ENCODE results near the gene NLRX1.

DNA sequence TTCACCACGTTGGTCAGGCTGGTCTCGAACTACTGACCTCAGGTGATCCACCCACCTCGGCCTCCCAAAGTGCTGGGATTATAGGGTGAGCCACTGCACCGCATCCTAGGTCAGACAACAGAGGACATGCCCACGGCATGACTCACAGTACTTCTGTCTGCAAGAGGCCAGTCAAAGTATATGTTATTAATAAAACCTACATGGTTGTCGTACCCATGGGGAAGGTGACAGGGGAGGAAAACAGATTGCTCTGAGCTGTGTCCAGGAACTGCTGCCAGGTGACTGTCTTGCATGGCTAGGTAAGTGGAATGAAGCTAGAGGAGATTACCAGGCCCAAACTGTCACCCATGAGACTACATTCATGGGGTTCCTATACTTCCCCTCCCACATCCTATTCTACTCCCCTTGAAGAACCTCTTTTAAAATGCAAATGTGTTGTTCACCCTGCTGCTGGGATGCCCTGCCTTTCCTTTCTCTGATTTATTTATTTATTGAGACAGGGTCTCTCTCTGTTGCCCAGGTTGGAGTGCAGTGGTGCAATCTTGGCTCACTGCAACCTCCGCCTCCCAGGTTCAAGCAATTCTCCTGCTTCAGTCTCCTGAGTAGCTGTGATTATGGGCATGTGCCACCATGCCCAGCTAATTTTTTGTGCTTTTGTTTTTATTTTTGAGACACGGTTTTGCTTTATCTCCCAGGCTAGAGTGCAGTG, 2.0 kb upstream of the NLRX1 start:
- TF ChIP-seq EGR1 (IDR thresholded peaks at IDR 0.05; ENCODE audit: low read depth in 2 of 2) (no peak), MAX (IDR thresholded peaks at IDR 0.05) (no peak), SP1 (IDR thresholded peaks at IDR 0.05) (no peak), ATF3 (IDR thresholded peaks at IDR 0.05) (no peak), FOXA1 (IDR thresholded peaks at IDR 0.05) (no peak)
- TF ChIP-seq, protein P1, sequence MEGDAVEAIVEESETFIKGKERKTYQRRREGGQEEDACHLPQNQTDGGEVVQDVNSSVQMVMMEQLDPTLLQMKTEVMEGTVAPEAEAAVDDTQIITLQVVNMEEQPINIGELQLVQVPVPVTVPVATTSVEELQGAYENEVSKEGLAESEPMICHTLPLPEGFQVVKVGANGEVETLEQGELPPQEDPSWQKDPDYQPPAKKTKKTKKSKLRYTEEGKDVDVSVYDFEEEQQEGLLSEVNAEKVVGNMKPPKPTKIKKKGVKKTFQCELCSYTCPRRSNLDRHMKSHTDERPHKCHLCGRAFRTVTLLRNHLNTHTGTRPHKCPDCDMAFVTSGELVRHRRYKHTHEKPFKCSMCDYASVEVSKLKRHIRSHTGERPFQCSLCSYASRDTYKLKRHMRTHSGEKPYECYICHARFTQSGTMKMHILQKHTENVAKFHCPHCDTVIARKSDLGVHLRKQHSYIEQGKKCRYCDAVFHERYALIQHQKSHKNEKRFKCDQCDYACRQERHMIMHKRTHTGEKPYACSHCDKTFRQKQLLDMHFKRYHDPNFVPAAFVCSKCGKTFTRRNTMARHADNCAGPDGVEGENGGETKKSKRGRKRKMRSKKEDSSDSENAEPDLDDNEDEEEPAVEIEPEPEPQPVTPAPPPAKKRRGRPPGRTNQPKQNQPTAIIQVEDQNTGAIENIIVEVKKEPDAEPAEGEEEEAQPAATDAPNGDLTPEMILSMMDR (IDR thresholded peaks at IDR 0.05; ENCODE audit: low read depth, low read length, missing input control): no peak
- TF ChIP-seq, protein P2, sequence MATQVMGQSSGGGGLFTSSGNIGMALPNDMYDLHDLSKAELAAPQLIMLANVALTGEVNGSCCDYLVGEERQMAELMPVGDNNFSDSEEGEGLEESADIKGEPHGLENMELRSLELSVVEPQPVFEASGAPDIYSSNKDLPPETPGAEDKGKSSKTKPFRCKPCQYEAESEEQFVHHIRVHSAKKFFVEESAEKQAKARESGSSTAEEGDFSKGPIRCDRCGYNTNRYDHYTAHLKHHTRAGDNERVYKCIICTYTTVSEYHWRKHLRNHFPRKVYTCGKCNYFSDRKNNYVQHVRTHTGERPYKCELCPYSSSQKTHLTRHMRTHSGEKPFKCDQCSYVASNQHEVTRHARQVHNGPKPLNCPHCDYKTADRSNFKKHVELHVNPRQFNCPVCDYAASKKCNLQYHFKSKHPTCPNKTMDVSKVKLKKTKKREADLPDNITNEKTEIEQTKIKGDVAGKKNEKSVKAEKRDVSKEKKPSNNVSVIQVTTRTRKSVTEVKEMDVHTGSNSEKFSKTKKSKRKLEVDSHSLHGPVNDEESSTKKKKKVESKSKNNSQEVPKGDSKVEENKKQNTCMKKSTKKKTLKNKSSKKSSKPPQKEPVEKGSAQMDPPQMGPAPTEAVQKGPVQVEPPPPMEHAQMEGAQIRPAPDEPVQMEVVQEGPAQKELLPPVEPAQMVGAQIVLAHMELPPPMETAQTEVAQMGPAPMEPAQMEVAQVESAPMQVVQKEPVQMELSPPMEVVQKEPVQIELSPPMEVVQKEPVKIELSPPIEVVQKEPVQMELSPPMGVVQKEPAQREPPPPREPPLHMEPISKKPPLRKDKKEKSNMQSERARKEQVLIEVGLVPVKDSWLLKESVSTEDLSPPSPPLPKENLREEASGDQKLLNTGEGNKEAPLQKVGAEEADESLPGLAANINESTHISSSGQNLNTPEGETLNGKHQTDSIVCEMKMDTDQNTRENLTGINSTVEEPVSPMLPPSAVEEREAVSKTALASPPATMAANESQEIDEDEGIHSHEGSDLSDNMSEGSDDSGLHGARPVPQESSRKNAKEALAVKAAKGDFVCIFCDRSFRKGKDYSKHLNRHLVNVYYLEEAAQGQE (IDR thresholded peaks at IDR 0.05): no peak

All from liver (tissue), 3 donors.